GM21529 (cell line): ENCODE results near the gene PPFIBP1.

Experiments
- ATAC-seq: cut with Tn5 transposase; IDR thresholded peaks from one replicate; pipeline ENCODE4 v1.9.1; 2021; ENCODE audit not compliant: unreplicated experiment

PPFIBP1 gene

GRCh38 chr12:27523642-27524493 lies at the start of gene PPFIBP1:
Gene PPFIBP1, plus strand, starts transcription at chr12:27524206. Its CDS starts 109,191 bp downstream, at chr12:27633397.
- peak; percentile 93 for ATAC-seq

GRCh38 chr12:27474344-27474743 lies 49.7 kb upstream of the PPFIBP1 start:
- ATAC-seq, result no peak

GRCh38 chr12:27477049-27477448 lies 47.0 kb upstream of the PPFIBP1 start:
- no peak for ATAC-seq

GRCh38 chr12:27478949-27479348 lies 45.1 kb upstream of the PPFIBP1 start:
- no peak for ATAC-seq

- ATAC-seq, result no peak
Measured at GRCh38 chr12:27480016-27480415, 44.0 kb upstream of the PPFIBP1 start.

GRCh38 chr12:27486961-27487360 lies 37.0 kb upstream of the PPFIBP1 start:
- ATAC-seq, result no peak

GRCh38 chr12:27488479-27488878 lies 35.5 kb upstream of the PPFIBP1 start:
- no peak for ATAC-seq

GRCh38 chr12:27491226-27491625 lies 32.8 kb upstream of the PPFIBP1 start:
- no peak for ATAC-seq

- ATAC-seq, result no peak
Measured at GRCh38 chr12:27493260-27493940, 30.6 kb upstream of the PPFIBP1 start.

GRCh38 chr12:27497446-27497845 lies 26.6 kb upstream of the PPFIBP1 start:
- ATAC-seq, result no peak

GRCh38 chr12:27498149-27498548 lies 25.9 kb upstream of the PPFIBP1 start:
- no peak for ATAC-seq

GRCh38 chr12:27498761-27499160 lies 25.2 kb upstream of the PPFIBP1 start:
- no peak for ATAC-seq

- no peak for ATAC-seq
Measured at GRCh38 chr12:27499377-27499776, 24.6 kb upstream of the PPFIBP1 start.

- no peak for ATAC-seq
Measured at GRCh38 chr12:27500546-27500945, 23.5 kb upstream of the PPFIBP1 start.

- no peak for ATAC-seq
Measured at GRCh38 chr12:27502021-27502435, 22.0 kb upstream of the PPFIBP1 start.

GRCh38 chr12:27504507-27504906 lies 19.5 kb upstream of the PPFIBP1 start:
- no peak for ATAC-seq

- no peak for ATAC-seq
Measured at GRCh38 chr12:27505109-27505508, 18.9 kb upstream of the PPFIBP1 start.

GRCh38 chr12:27505761-27506160 lies 18.2 kb upstream of the PPFIBP1 start:
- ATAC-seq, result no peak

GRCh38 chr12:27506645-27507189 lies 17.3 kb upstream of the PPFIBP1 start:
- no peak for ATAC-seq

- ATAC-seq, result no peak
Measured at GRCh38 chr12:27508736-27509431, 15.1 kb upstream of the PPFIBP1 start.

GRCh38 chr12:27511031-27511722 lies 12.8 kb upstream of the PPFIBP1 start:
- no peak for ATAC-seq
